ENCODE results near the gene KCNA5.

The KCNA5 gene

GRCh38 chr12:5027046-5027821 is 16.4 kb upstream of the KCNA5 start:
- no peak for DNase-seq (ENCODE audit: low read depth)

- DNase-seq (ENCODE audit: low read depth), result no peak
Observed at GRCh38 chr12:5030066-5030465, 13.6 kb upstream of the KCNA5 start.

GRCh38 chr12:5031242-5031641 is 12.4 kb upstream of the KCNA5 start:
- DNase-seq (ENCODE audit: low read depth), result no peak

- no peak for DNase-seq (ENCODE audit: low read depth)
Observed at GRCh38 chr12:5031958-5032357, 11.7 kb upstream of the KCNA5 start.

GRCh38 chr12:5032821-5033220 is 10.9 kb upstream of the KCNA5 start:
- no peak for DNase-seq (ENCODE audit: low read depth)

- no peak for DNase-seq (ENCODE audit: low read depth)
Observed at GRCh38 chr12:5033883-5034282, 9.8 kb upstream of the KCNA5 start.

- DNase-seq (ENCODE audit: low read depth), result no peak
Observed at GRCh38 chr12:5034603-5035002, 9.1 kb upstream of the KCNA5 start.

GRCh38 chr12:5035618-5036017 is 8.1 kb upstream of the KCNA5 start:
- DNase-seq (ENCODE audit: low read depth), result no peak

GRCh38 chr12:5036031-5036430 is 7.6 kb upstream of the KCNA5 start:
- no peak for DNase-seq (ENCODE audit: low read depth)

- DNase-seq (ENCODE audit: low read depth), result no peak
Observed at GRCh38 chr12:5037795-5038357, 5.8 kb upstream of the KCNA5 start.

GRCh38 chr12:5038781-5039311 is 4.8 kb upstream of the KCNA5 start:
- no peak for DNase-seq (ENCODE audit: low read depth)

- no peak for DNase-seq (ENCODE audit: low read depth)
Observed at GRCh38 chr12:5039815-5040214, 3.9 kb upstream of the KCNA5 start.

- no peak for DNase-seq (ENCODE audit: low read depth)
Observed at GRCh38 chr12:5040368-5040767, 3.3 kb upstream of the KCNA5 start.

GRCh38 chr12:5044420-5045295 is 979 bp downstream of the KCNA5 start:
- DNase-seq (ENCODE audit: low read depth), result no peak

GRCh38 chr12:5047094-5047493 is 3.4 kb downstream of the KCNA5 start:
- DNase-seq (ENCODE audit: low read depth), result no peak

GRCh38 chr12:5047729-5048128 is 4.0 kb downstream of the KCNA5 start:
- DNase-seq (ENCODE audit: low read depth), result no peak

GRCh38 chr12:5050542-5050941 is 6.9 kb downstream of the KCNA5 start:
- DNase-seq (ENCODE audit: low read depth), result no peak

GRCh38 chr12:5051334-5051733 is 7.7 kb downstream of the KCNA5 start:
- no peak for DNase-seq (ENCODE audit: low read depth)

GRCh38 chr12:5051913-5052312 is 8.2 kb downstream of the KCNA5 start:
- DNase-seq (ENCODE audit: low read depth), result no peak

- DNase-seq (ENCODE audit: low read depth), result no peak
Observed at GRCh38 chr12:5052348-5052747, 8.7 kb downstream of the KCNA5 start.

GRCh38 chr12:5059358-5059757 is 15.7 kb downstream of the KCNA5 start:
- no peak for DNase-seq (ENCODE audit: low read depth)

GRCh38 chr12:5060958-5061357 is 17.3 kb downstream of the KCNA5 start:
- DNase-seq (ENCODE audit: low read depth), result no peak

GRCh38 chr12:5063149-5063548 is 19.5 kb downstream of the KCNA5 start:
- DNase-seq (ENCODE audit: low read depth), result no peak

Measured in activated T-cell treated with anti-CD3 and anti-CD28 coated beads for 24 hours (primary cell).